Transverse colon (tissue), 4 donors: ENCODE measurements around the gene PRKCQ. TPM values are rescaled to one million over a fixed set of nuclear protein-coding genes. Genes with fewer than 3 reads are reported as not detected.

ENCODE experiments used
- DNase-seq: peaks from one replicate; pipeline ENCODE4 v3.0.0-alpha.2; 2019
- H3K27ac ChIP-seq, 4 donors: fragments of 200-600 bp; sonication (generic); 2 replicates each; pipeline ENCODE4 v1.5.1; 2016 to 2018; ENCODE audit warnings: inconsistent platforms in 4 of 4
- H3K27me3 ChIP-seq: fragments of 200-600 bp; sonication (generic); 2 replicates; pipeline ENCODE4 v1.5.1; 2017; ENCODE audit warnings: inconsistent platforms
- H3K36me3 ChIP-seq, 4 donors: fragments of 200-600 bp; sonication (generic); 2 replicates each; pipeline ENCODE4 v1.5.1; 2017 to 2019; ENCODE audit warnings: inconsistent platforms in 4 of 4
- H3K4me1 ChIP-seq, 4 donors: fragments of 200-600 bp; sonication (generic); 2 replicates each; pipeline ENCODE4 v1.5.1; 2017 to 2020; ENCODE audit warnings: inconsistent platforms in 4 of 4
- H3K4me3 ChIP-seq, 4 donors: fragments of 200-600 bp; sonication (generic); 1 replicate in 1 of 4; 2 replicates in 3 of 4; pipeline versions ENCODE4 v1.5.1 to v1.6.1; 2017 to 2019; ENCODE audit warnings: inconsistent platforms in 4 of 4
- H3K9me3 ChIP-seq, 2 donors: fragments of 200-600 bp; sonication (generic); 2 replicates each; pipeline ENCODE4 v1.5.1; 2017 to 2019; ENCODE audit warnings: inconsistent platforms in 2 of 2
- CTCF ChIP-seq, 5 experiments: fragments of 200-600 bp in 3 of 5; fragments of 450-650 bp in 2 of 5; sonication (generic) in 3 of 5; IDR thresholded peaks; 1 replicate in 2 of 5; 2 replicates in 3 of 5; pipeline ENCODE4 v1.5.1; 2016 to 2017; ENCODE audit warnings: antibody characterized with exemption in 5 of 5, inconsistent platforms in 3 of 5, mild to moderate bottlenecking in 2 of 5, moderate library complexity in 1 of 5
- EP300 ChIP-seq: sonication (generic); formaldehyde crosslinking; IDR thresholded peaks from one replicate; pipeline ENCODE4 v1.6.1; 2017; ENCODE audit warnings: antibody characterized with exemption, low read depth
- POLR2A ChIP-seq: fragments of 450-650 bp; IDR thresholded peaks from one replicate; pipeline ENCODE4 v1.6.1; 2016; ENCODE audit warnings: antibody characterized with exemption, mild to moderate bottlenecking, moderate library complexity
- POLR2AphosphoS5 ChIP-seq, 3 donors: sonication (generic); formaldehyde crosslinking; IDR thresholded peaks; one replicate each; pipeline ENCODE4 v1.6.1; 2016; ENCODE audit warnings: antibody characterized with exemption in 3 of 3
- WGBS, 2 donors: methylation state at CpG; one replicate each; pipeline ENCODE4 v1.1.5; 2018; ENCODE audit warnings: low coverage in 1 of 2; 5-methylcytosine and 5-hydroxymethylcytosine counted together
- in situ Hi-C, 4 donors: fragments of 200-750 bp; cut with MboI; loops; one replicate each; pipeline versions ENCODE4 v1.15.0 to v1.15.1; 2017; ENCODE audit warnings: low sequenced_read_pairs in 3 of 4, low pct_ligation_motif_present in 1 of 4, low pct_unique_long_range_greater_than_20kb in 1 of 4
- intact Hi-C: fragments of 100-400 bp; cut with DNase I; formaldehyde crosslinking; loops from one replicate; pipeline ENCODE4 v1.15.1; 2023; ENCODE audit warnings: low total_unique reads
- total RNA-seq, 4 donors: library from RNA; depleted of rRNA; stranded (reverse); fragments of >200 nt; gene quantifications; one replicate each; pipeline ENCODE4 v1.1.0, GENCODE V29; 2016

The PRKCQ gene
- total RNA-seq, 4 donors from 2014 or later, result 0.60 to 2.7 (median 1.2) TPM

GRCh38 chr10:6418613-6419216, 161.4 kb downstream of the PRKCQ start:
- H3K27me3 ChIP-seq, result no peaks in the 10 kb centered on the region
- no peaks in the 10 kb centered on the region for H3K36me3 ChIP-seq
- in situ Hi-C loops (loop anchor here in 2 of 4 donors (10.0 to 25.0 kb wide), 2 partner anchors 244 to 256 kb away; no protein-coding TSS in a partner anchor), intact Hi-C loops (no loop called here)
- H3K27ac ChIP-seq, result no peak overlapping the region
- no peaks in the 10 kb centered on the region for H3K4me1 ChIP-seq
- no peaks in the 10 kb centered on the region for H3K9me3 ChIP-seq
- WGBS, 2 donors, result 67% methylated on average over 1 to 2 of the region's 2 CpGs
- no peak overlapping the region for H3K4me3 ChIP-seq
- TF ChIP-seq POLR2A, result no peak
- no peak for TF ChIP-seq EP300
- no peak for TF ChIP-seq POLR2AphosphoS5 (IDR thresholded peaks at IDR 0.05)
- TF ChIP-seq CTCF (IDR thresholded peaks at IDR 0.05), result no peak
- no peak for DNase-seq

GRCh38 chr10:6418167-6418566, 161.9 kb downstream of the PRKCQ start:
- Histone ChIP-seq H3K9me3 (no peaks in the 10 kb centered on the region), H3K4me1 (no peaks in the 10 kb centered on the region), H3K4me3 (no peak overlapping the region), H3K27ac (no peak overlapping the region), H3K36me3 (no peaks in the 10 kb centered on the region), H3K27me3 (no peaks in the 10 kb centered on the region)
- no peak for DNase-seq
- 61 to 70% methylated on average over 3 to 5 of the region's 5 CpGs for WGBS, 2 donors
- TF ChIP-seq POLR2AphosphoS5 (IDR thresholded peaks at IDR 0.05) (no peak), EP300 (no peak), CTCF (IDR thresholded peaks at IDR 0.05) (no peak), POLR2A (no peak)
- intact Hi-C loops, result no loop called here
- in situ Hi-C loops, result loop anchor here in 2 of 4 donors (10.0 to 25.0 kb wide), 2 partner anchors 244 to 257 kb away; no protein-coding TSS in a partner anchor

GRCh38 chr10:6416892-6417512, 163.1 kb downstream of the PRKCQ start:
- no peaks in the 10 kb centered on the region for H3K27me3 ChIP-seq
- no peaks in the 10 kb centered on the region for H3K4me1 ChIP-seq
- H3K36me3 ChIP-seq, result no peaks in the 10 kb centered on the region
- TF ChIP-seq EP300, result no peak
- TF ChIP-seq CTCF (IDR thresholded peaks at IDR 0.05), result peak; percentile 54 to 70 (median 59)
- TF ChIP-seq POLR2AphosphoS5 (IDR thresholded peaks at IDR 0.05), result no peak
- intact Hi-C loops (no loop called here), in situ Hi-C loops (loop anchor here in 2 of 4 donors (10.0 to 25.0 kb wide), 2 partner anchors 245 to 258 kb away; no protein-coding TSS in a partner anchor)
- no peaks in the 10 kb centered on the region for H3K9me3 ChIP-seq
- H3K27ac ChIP-seq, result no peak overlapping the region
- H3K4me3 ChIP-seq, result no peak overlapping the region
- no peak for DNase-seq
- WGBS, 2 donors, result 55 to 63% methylated on average over 3 of the region's 3 CpGs

GRCh38 chr10:6411436-6411835, 168.6 kb downstream of the PRKCQ start:
- no peak overlapping the region for H3K4me3 ChIP-seq
- no peak for DNase-seq
- H3K36me3 ChIP-seq, result no peaks in the 10 kb centered on the region
- in situ Hi-C loops, result loop anchor here in 2 of 4 donors (10.0 to 25.0 kb wide), 2 partner anchors 251 to 263 kb away; no protein-coding TSS in a partner anchor
- peaks cover 0 to 16% (median 8%) of the 10 kb centered on the region in 4 donors for H3K4me1 ChIP-seq
- no peak for TF ChIP-seq CTCF (IDR thresholded peaks at IDR 0.05)
- no peak for TF ChIP-seq POLR2AphosphoS5 (IDR thresholded peaks at IDR 0.05)
- TF ChIP-seq POLR2A, result no peak
- no peak for TF ChIP-seq EP300
- no peaks in the 10 kb centered on the region for H3K9me3 ChIP-seq
- H3K27ac ChIP-seq, result no peak overlapping the region
- H3K27me3 ChIP-seq, result no peaks in the 10 kb centered on the region
- intact Hi-C loops, result no loop called here
- 86 to 87% methylated on average over 3 of the region's 3 CpGs for WGBS, 2 donors
